NCI-H2196 (cell line): Measurements from ENCODE around the gene MAPK4.
A peak's percentile ranks its signal among the peaks of the same experiment; 100 is the strongest.
"Not testable (repeated sequence)": the region's sequence is repeated elsewhere in the genome, so short reads cannot be mapped to it uniquely, and the experiment has no call there.

Experiments used
- DNase-seq: peaks from one replicate; lab custom pipeline; 2025; ENCODE audit not compliant: unreplicated experiment; lab: John Stamatoyannopoulos, UW

Gene MAPK4

GRCh38 chr18:50559752-50560680 is at the start of gene MAPK4:
Gene MAPK4, plus strand, starts transcription at chr18:50560087. Its CDS starts 103,872 bp downstream, at chr18:50663959.
- DNase-seq: peak; percentile 53

GRCh38 chr18:50517277-50517676 is 42.6 kb upstream of the MAPK4 start:
- not testable (repeated sequence) for DNase-seq

DNA sequence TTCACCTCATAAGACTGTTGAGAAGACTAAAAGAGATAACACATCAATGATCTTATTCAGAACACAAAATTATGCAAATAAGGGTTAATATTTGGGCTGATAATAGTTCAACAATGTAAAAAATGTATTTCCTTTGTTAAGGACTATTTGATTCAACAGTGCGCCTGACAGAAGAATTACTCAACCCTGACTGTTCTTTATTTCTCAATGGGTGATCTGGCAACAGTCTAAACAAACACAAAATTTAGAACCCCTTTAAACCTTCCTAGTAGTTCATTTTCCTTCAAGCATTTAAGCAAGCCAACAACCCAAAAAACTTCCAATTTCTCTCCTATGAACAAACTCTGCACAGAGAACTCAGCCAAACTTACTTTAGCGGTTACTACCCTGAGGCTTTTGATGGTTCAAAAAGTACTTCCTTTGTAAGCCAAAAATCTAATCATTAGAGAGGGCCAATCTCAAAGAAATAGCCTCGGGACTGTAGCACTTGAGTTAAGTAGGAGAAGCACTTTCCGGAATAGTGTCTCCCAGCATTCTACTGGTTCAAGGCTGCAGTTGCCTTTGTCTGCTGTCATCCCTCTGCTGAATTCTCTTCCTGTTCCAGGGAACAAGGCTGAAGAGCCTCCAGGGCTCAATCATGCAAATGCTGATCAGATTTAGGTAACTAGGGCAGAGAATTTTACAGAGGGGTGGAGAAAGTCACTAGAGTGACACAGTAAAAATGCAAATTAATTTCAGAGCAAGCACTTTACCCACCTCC is 40.9 kb upstream of the MAPK4 start:
- no peak for DNase-seq

DNA sequence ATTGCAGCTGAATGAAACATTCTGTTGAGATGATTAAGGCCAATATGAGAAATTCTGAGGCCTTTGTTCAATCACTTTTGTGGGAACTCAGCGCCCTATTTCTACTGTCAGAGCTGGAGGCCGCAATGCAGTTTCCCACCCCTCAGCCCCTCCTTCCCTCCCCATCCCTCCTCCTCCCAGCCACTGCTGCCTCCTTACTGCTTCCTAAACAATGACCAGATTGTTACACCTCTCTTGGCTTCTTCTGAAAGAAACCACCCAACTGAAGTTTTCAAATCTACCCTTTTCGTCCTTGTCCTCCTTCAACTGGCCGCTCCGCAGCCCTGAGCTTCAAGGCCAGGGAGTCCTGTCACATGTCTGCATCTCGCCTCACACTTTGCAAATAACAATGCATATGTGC is 36.7 kb upstream of the MAPK4 start:
- no peak for DNase-seq

DNA sequence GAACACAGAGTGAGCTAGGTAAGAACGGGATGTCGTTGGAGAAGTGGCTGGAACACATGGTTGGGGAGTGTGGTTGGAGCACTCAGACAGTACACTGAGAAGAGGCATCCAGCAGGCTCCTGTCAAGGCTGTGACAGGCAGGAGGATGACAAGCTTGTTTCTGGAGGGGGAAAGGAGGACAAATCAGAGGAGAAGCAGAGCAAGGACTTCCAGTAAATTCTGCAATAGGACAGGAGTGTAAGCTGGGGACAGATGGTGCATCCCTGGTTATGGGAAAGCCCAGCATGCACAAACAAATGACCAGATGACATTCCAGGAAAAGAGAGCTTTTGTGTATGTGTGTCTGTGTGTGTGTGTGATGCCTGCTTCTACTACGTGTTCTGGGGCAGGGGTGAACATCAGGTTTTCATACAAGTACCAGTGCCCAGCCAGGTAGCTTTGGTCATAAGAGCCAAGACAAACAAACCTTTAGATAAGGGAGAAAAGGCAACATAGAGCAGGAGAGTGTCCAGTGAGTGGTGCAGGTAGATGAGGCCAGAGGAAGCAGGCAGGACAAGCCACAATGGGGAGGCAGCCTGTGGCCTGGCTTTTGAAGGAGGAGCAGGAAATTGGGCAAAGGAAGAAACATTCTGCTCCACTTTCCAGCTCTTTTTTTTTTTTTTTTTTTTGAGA is 32.1 kb upstream of the MAPK4 start:
- no peak for DNase-seq

DNA sequence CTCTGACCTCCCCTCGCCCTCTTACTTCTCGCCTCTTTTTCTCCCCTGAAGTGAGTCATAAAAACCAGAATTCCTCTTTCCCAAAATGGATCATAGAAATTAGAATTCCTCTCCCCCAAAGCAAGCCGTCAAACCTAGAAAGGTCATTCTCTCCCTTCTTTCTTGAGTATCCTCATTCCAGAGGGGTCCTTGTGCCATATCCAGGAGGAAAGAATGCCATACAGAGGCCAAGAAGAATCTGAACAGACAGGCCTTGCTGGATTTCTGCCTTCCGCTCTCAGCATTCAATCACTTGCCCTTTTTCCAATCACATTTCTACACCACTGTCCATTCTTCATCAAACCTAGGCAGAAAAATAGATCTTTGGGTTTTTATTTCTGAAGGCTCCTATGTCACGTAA is 31.1 kb upstream of the MAPK4 start:
- no peak for DNase-seq

DNA sequence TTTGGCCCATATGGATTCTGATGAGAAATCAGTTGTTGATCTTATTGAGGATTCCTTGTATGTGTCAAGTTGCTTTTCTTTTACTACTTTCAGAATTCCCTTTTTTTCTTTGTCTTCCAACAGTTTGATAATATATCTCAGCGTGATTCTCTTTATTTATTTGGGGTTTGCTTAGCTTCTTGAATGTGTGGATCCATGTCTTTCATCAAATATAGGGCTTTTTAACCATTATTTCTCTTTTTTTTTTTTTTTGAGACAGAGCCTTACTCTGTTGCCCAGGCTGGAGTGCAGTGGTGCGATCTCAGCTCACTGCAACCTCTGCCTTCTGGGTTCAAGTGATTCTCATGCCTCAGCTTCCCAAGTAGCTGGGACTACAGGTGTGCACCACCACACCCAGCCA is 26.1 kb upstream of the MAPK4 start:
- not testable (repeated sequence) for DNase-seq

DNA sequence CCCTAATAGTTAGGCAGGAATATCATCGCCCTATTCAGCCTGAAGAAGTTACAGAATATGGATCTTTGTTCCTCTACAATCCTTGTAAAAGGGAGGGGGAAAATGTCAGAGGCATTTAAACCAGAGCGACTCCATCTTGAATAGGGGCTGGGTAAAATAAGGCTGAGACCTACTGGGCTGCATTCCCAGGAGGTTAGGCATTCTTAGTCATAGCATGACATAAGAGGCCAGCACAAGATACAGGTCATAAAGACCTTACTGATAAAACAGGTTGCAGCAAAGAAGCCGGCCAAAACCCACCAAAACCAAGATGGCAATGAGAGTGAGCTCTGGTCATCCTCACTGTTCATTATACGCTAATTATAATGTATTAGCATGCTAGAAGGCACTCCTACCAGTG is 15.4 kb upstream of the MAPK4 start:
- not testable (repeated sequence) for DNase-seq

GRCh38 chr18:50545936-50546335 is 14.0 kb upstream of the MAPK4 start:
- DNase-seq: no peak

- DNase-seq: no peak
Measured at GRCh38 chr18:50548160-50548559, 11.7 kb upstream of the MAPK4 start.

GRCh38 chr18:50551651-50552050 is 8.2 kb upstream of the MAPK4 start:
- not testable (repeated sequence) for DNase-seq

DNA sequence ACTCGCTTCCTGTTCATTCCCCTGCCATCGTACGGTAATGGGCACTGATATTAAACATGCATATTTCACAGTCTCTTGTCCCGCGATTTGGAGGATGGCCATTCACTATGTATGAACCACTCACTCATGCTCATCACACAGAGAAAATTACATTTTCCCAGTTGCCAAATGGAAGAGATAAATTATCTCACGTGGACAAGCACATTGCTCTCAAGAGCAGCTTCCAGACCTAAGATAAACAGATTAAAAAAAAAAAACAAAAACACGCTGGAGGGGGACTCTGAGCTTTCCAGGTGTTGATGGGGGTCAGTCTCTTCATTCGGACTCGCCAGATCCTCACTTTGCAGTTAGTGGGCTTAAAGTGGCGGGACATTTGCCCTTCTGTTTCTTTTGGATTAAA is 1.7 kb upstream of the MAPK4 start:
- no peak for DNase-seq

GRCh38 chr18:50558948-50559751 is 737 bp upstream of the MAPK4 start:
- DNase-seq: no peak

DNA sequence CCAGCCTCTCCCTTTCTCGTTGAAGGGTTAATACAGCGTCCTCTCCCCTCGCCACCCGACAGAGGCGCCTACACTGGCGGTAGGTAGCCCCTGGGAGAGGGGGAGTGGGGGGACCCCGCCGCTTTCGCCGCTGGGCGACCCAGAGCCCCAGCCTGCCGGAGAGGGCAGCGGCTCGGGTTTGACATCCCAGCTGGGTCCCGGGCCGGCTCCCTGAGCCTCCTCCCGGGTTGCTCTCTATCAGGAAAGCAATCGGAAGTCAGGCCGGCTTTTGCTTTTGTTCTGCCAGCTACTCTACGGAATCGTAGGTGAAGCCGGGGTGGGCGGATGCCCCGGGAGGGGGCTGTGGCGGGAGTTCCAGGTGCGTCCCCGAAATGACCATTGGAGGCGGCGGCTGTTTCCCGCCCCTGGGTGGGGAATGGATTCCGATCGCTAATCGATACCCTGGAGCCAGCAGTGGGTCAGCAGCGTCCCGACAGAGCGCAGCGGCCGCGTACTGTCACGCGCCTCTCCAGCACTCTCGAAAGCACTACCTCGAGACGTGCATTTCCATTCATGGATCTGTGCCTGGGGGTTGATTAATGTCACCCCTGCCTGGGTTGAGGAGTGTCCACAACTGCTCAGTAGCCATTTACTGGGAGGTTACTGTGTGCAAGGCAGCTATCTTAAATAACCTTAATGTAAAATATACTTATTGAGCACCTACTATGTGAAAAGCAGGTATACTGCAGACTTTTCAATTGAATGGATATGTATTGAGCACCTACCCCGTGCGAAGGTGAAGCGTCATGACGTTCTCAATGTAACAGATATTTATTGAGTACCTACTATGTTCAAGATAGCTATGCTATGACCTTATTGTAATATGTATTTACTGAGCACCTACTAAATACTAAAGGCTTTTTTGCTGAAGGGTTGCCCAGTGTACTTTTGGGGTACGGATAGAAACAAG is 1.1 kb downstream of the MAPK4 start:
- DNase-seq: no peak

GRCh38 chr18:50562258-50562657 is 2.4 kb downstream of the MAPK4 start:
- DNase-seq: not testable (repeated sequence)

- DNase-seq: no peak
Measured at GRCh38 chr18:50562686-50563085, 2.8 kb downstream of the MAPK4 start.

DNA sequence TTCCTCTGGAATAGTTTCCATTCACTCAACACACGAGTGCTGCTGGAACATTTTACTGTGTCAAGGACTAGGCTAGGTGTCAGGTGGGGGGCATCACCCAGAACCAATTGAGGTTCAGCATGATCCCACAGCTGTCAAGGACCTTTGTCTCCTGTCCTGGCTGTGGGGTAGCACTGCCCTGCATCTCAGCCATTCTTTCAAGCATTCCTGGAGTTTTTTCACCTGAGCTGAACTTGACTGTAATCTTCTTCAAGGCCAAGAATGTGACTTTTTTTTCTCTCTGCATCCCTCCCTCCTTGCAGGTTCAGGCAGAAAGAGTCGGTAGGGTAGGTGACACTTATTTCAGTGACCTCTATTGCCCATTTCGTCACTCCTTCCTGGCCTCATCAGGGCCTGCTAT is 3.5 kb downstream of the MAPK4 start:
- no peak for DNase-seq

- DNase-seq: no peak
Measured at GRCh38 chr18:50569930-50570329, 10.0 kb downstream of the MAPK4 start.

- DNase-seq: no peak
Measured at GRCh38 chr18:50571606-50572005, 11.7 kb downstream of the MAPK4 start.

DNA sequence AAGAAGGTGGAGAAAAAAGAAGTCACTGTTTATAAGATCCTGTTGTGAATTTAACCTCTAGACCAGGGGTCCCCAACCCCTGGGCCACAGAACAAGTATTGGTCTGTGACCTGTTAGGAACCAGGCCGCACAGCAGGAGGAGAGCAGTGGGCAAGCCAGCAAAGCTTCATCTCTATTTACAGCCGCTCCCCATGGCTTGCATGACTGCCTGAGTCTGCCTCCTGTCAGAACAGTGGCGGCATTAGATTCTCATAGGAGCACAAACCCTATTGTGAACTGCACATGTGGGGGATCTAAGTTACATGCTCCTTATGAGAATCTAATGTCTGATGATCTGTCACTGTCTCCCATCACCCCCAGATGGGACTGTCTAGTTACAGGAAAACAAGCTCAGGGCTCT is 13.3 kb downstream of the MAPK4 start:
- DNase-seq: not testable (repeated sequence)
